ENCODE results near the gene BPIFB3. TPM values are rescaled to one million over a fixed set of nuclear protein-coding genes. Genes with fewer than 3 reads are reported as not detected.

Gene BPIFB3
- total and polyA plus RNA-seq, 9 of the 15 experiments (the other 6 are each of a cell fraction or from before 2014, with no cell fraction given) = not detected

GRCh38 chr20:33015700-33016580 lies 37.8 kb upstream of the BPIFB3 start:
- Histone ChIP-seq H3K4me3 (no peak overlapping the region), H3K36me3 (ENCODE audit: control insufficient read depth, insufficient read depth, low read length) (no peaks in the 10 kb centered on the region), H3K9me3 (replicated peaks; ENCODE audit: control insufficient read depth, insufficient read depth, low read depth, low read length) (no peaks in the 10 kb centered on the region), H2AFZ (ENCODE audit: low read depth, low read length) (no peak overlapping the region), H3K4me2 (ENCODE audit: insufficient read depth, low read length) (no peak overlapping the region), H3K9me1 (ENCODE audit: control insufficient read depth, insufficient read depth, low read length) (peaks cover 2% of the 10 kb centered on the region), H3K27ac (ENCODE audit: extremely low read depth, low read depth, low read length) (no peak overlapping the region), H4K20me1 (replicated peaks; ENCODE audit: control insufficient read depth, insufficient read depth, low read length) (no peaks in the 10 kb centered on the region; the same call in 1 of the 2 replicates), H3K79me2 (ENCODE audit: control insufficient read depth, insufficient read depth, low read length) (no peaks in the 10 kb centered on the region), H3K9ac (ENCODE audit: insufficient read depth in 1 of 2, low read depth in 2 of 2, low read length in 2 of 2) (no peak overlapping the region), H3K27me3 (ENCODE audit: control insufficient read depth in 2 of 2, insufficient read depth in 2 of 2, low read length in 2 of 2) (peaks cover 7 to 50% of the 10 kb centered on the region in 2 experiments; a peak in 4 of 5 replicates), H3K4me1 (replicated peaks in 1 of 2; ENCODE audit: control insufficient read depth in 2 of 2, insufficient read depth in 2 of 2, low read length in 2 of 2) (peaks cover 0 to 3% of the 10 kb centered on the region in 2 experiments; a peak in 1 of 5 replicates)
- no TSS peak for BruUV-seq (replicated peaks)
- WGBS (ENCODE audit: insufficient coverage, low coverage, missing lambda C conversion rate) = 0% methylated on average over 14 of the region's 15 CpGs
- DNase-seq (ENCODE audit: extremely low read depth in 1 of 4, low spot score in 3 of 4) (no peak), FAIRE-seq (no peak), ATAC-seq (no peak)
- intact Hi-C loops (cut with micrococcal nuclease) = no loop called here
- POLR2A ChIA-PET = interaction anchor here (0.6 kb wide), 1 partner anchor 250 kb away, joined by 3 read pairs; no protein-coding TSS in a partner anchor
- CTCF ChIA-PET (ENCODE audit: low intra/inter-chr PET ratio) = no interaction called here
- in situ Hi-C loops (cut with MboI) = no loop called here
- TF ChIP-seq PCBP1 (IDR thresholded peaks at IDR 0.05; ENCODE audit: low read depth, low read length, poor library complexity, severe bottlenecking) (no peak), ZNF263 (CRISPR knock-in tag; IDR thresholded peaks at IDR 0.05; ENCODE audit: borderline replicate concordance) (no peak), TCF15 (CRISPR knock-in tag; IDR thresholded peaks at IDR 0.05) (no peak), KLF6 (CRISPR knock-in tag; IDR thresholded peaks at IDR 0.05; ENCODE audit: borderline replicate concordance) (no peak), SRSF3 (IDR thresholded peaks at IDR 0.05; ENCODE audit: insufficient read depth, low read length) (no peak), SMARCB1 (IDR thresholded peaks at IDR 0.05; ENCODE audit: insufficient read length, low read depth) (no peak), ZNF23 (CRISPR knock-in tag; IDR thresholded peaks at IDR 0.05) (no peak), RNF219 (CRISPR knock-in tag; IDR thresholded peaks at IDR 0.05) (no peak), ATF1 (CRISPR knock-in tag; IDR thresholded peaks at IDR 0.05) (no peak), ATF1 (tag; IDR thresholded peaks at IDR 0.05) (no peak), GATAD2A (IDR thresholded peaks at IDR 0.05) (no peak), ZNF592 (IDR thresholded peaks at IDR 0.05) (no peak), CBFB (CRISPR knock-in tag; IDR thresholded peaks at IDR 0.05) (no peak), ELK1 (CRISPR knock-in tag; IDR thresholded peaks at IDR 0.05) (no peak)
